SK-N-SH (cell line): Measurements from ENCODE around the gene MSH5. TPM values are rescaled to one million over a fixed set of nuclear protein-coding genes. Genes with fewer than 3 reads are reported as not detected.
"Not testable (repeated sequence)": the region's sequence is repeated elsewhere in the genome, so short reads cannot be mapped to it uniquely, and the experiment has no call there.

Experiments
- CTCF ChIA-PET: fragments of 300-600, 350-600 bp; formaldehyde crosslinking; extraction: SDS; loops from one replicate; lab custom pipeline; 2021; lab: Yijun Ruan, JAX
- POLR2A ChIA-PET: fragments of 350-600 bp; sonication (Branson Sonifier 250); formaldehyde crosslinking; extraction: SDS; loops from one replicate; lab custom pipeline; 2020; ENCODE audit warnings: antibody characterized with exemption, inconsistent platforms; lab: Yijun Ruan, JAX
- DNase-seq: peaks from one replicate; pipeline ENCODE4 v3.0.0; 2012
- H2AFZ ChIP-seq: fragments of 200-600 bp; sonication (generic); 2 replicates; pipeline ENCODE4 v1.8.1; 2016; ENCODE audit warnings: antibody characterized with exemption, mild to moderate bottlenecking, low read depth
- H3F3A ChIP-seq: fragments of 200-600 bp; sonication (generic); replicated peaks from 2 replicates; pipeline ENCODE3; 2016; ENCODE audit warnings: antibody characterized with exemption, mild to moderate bottlenecking; ENCODE audit not compliant: insufficient read depth
- H3K27ac ChIP-seq, 2 experiments: fragments of 200-500 bp in 1 of 2; fragments of 200-600 bp in 1 of 2; sonication (Bioruptor generic) in 1 of 2; sonication (generic), shearing (Covaris generic) in 1 of 2; 2 replicates each; pipeline versions ENCODE4 v1.5.1 to v1.6.1; 2014 to 2016; ENCODE audit warnings: low read depth in 2 of 2, inconsistent platforms in 1 of 2, low read length in 1 of 2, mild to moderate bottlenecking in 1 of 2, mixed read lengths in 1 of 2
- H3K27me3 ChIP-seq: fragments of 200-600 bp; sonication (generic), shearing (Covaris generic); 2 replicates; pipeline ENCODE4 v1.6.1; 2016; ENCODE audit warnings: mixed run types; ENCODE audit not compliant: insufficient read depth
- H3K36me3 ChIP-seq, 2 experiments: fragments of 200-500 bp in 1 of 2; fragments of 200-600 bp in 1 of 2; sonication (Bioruptor generic) in 1 of 2; sonication (generic) in 1 of 2; replicated peaks in 1 of 2; 2 replicates each; pipeline versions ENCODE3 to v1.5.1; 2014 to 2016; ENCODE audit warnings: low read length in 1 of 2, mild to moderate bottlenecking in 1 of 2; ENCODE audit not compliant: insufficient read depth in 2 of 2, control insufficient read depth in 1 of 2
- H3K4me1 ChIP-seq, 2 experiments: fragments of 200-500 bp in 1 of 2; fragments of 200-600 bp in 1 of 2; sonication (Bioruptor generic) in 1 of 2; sonication (generic), shearing (Covaris generic) in 1 of 2; 2 replicates each; pipeline versions ENCODE4 v1.5.1 to v1.6.1; 2014 to 2016; ENCODE audit warnings: low read depth in 1 of 2, low read length in 1 of 2, mixed run types in 1 of 2; ENCODE audit not compliant: insufficient read depth in 2 of 2, control insufficient read depth in 1 of 2
- H3K4me2 ChIP-seq: fragments of 200-600 bp; sonication (generic), shearing (Covaris generic); 2 replicates; pipeline ENCODE4 v1.6.1; 2017; ENCODE audit warnings: mixed run types
- H3K4me3 ChIP-seq, 2 experiments: fragments of 200-500 bp in 1 of 2; fragments of 200-600 bp in 1 of 2; sonication (Bioruptor generic) in 1 of 2; sonication (generic), shearing (Covaris generic) in 1 of 2; 2 replicates each; pipeline versions ENCODE4 v1.5.1 to v1.8.1; 2014 to 2016; ENCODE audit warnings: low read depth in 2 of 2, inconsistent platforms in 1 of 2, low read length in 1 of 2, mild to moderate bottlenecking in 1 of 2, mixed read lengths in 1 of 2, moderate library complexity in 1 of 2
- H3K79me2 ChIP-seq: fragments of 200-600 bp; sonication (generic); 2 replicates; pipeline ENCODE4 v1.8.1; 2017; ENCODE audit warnings: mild to moderate bottlenecking; ENCODE audit not compliant: insufficient read depth
- H3K9ac ChIP-seq: fragments of 200-600 bp; sonication (generic); 2 replicates; pipeline ENCODE4 v1.6.1; 2017; ENCODE audit warnings: mixed run types
- H3K9me2 ChIP-seq: fragments of 200-600 bp; sonication (generic); 2 replicates; pipeline ENCODE4 v1.6.1; 2017; ENCODE audit warnings: mixed run types
- H3K9me3 ChIP-seq: fragments of 200-600 bp; sonication (generic); 2 replicates; pipeline ENCODE4 v1.6.1; 2017; ENCODE audit warnings: mixed run types, mild to moderate bottlenecking, moderate library complexity
- H4K20me1 ChIP-seq: fragments of 200-600 bp; sonication (generic); 2 replicates; pipeline ENCODE4 v1.6.1; 2017; ENCODE audit warnings: mild to moderate bottlenecking, mixed run types; ENCODE audit not compliant: insufficient read depth
- CHD2 ChIP-seq: fragments of 150-350 bp; IDR thresholded peaks from 2 replicates; pipeline ENCODE4 v1.6.1; 2018; ENCODE audit warnings: low read length; ENCODE audit not compliant: partially characterized antibody
- ELF1 ChIP-seq: IDR thresholded peaks from 2 replicates; pipeline ENCODE4 v1.4.0; 2012
- EP300 ChIP-seq, 2 experiments: IDR thresholded peaks; 2 replicates each; pipeline versions ENCODE4 v1.4.0 to v1.6.1; 2012; ENCODE audit warnings: borderline replicate concordance in 1 of 2, low read depth in 1 of 2, low read length in 1 of 2
- FOSL2 ChIP-seq: IDR thresholded peaks from 2 replicates; pipeline ENCODE4 v1.4.0; 2012; ENCODE audit warnings: low read depth, mild to moderate bottlenecking, moderate library complexity, borderline replicate concordance
- FOXJ3 ChIP-seq: sonication (generic); formaldehyde crosslinking; IDR thresholded peaks from 2 replicates; pipeline ENCODE4 v1.5.1; 2020; ENCODE audit warnings: mild to moderate bottlenecking, missing genetic modification reagents
- GABPA ChIP-seq: IDR thresholded peaks from 2 replicates; pipeline ENCODE4 v1.4.0; 2012; ENCODE audit warnings: low read depth, mild to moderate bottlenecking
- GATA2 ChIP-seq: sonication (generic); formaldehyde crosslinking; IDR thresholded peaks from 2 replicates; pipeline ENCODE4 v1.5.0; 2020; ENCODE audit warnings: mild to moderate bottlenecking, missing genetic modification reagents
- IRF3 ChIP-seq: fragments of 150-350 bp; IDR thresholded peaks from 2 replicates; pipeline ENCODE4 v1.6.1; 2016; ENCODE audit warnings: mild to moderate bottlenecking, low read depth, low read length
- MAX ChIP-seq: IDR thresholded peaks from 2 replicates; pipeline ENCODE4 v1.4.0; 2012; ENCODE audit warnings: low read depth
- MXI1 ChIP-seq: IDR thresholded peaks from 2 replicates; pipeline ENCODE4 v1.6.1; 2012; ENCODE audit warnings: mild to moderate bottlenecking, low read depth, low read length, improper control_type of control experiment
- NFIC ChIP-seq: IDR thresholded peaks from 2 replicates; pipeline ENCODE4 v1.4.0; 2012; ENCODE audit warnings: borderline replicate concordance
- NRF1 ChIP-seq: IDR thresholded peaks from 2 replicates; pipeline ENCODE4 v1.6.1; 2012; ENCODE audit warnings: low read depth, mild to moderate bottlenecking, low read length
- PBX3 ChIP-seq: IDR thresholded peaks from 2 replicates; pipeline ENCODE4; 2012
- POLR2AphosphoS5 ChIP-seq: IDR thresholded peaks from 2 replicates; pipeline ENCODE4 v1.6.1; 2012; ENCODE audit warnings: low read depth, low read length
- RCOR1 ChIP-seq: fragments of 150-350 bp; IDR thresholded peaks from 2 replicates; pipeline ENCODE4 v1.6.1; 2017; ENCODE audit warnings: antibody characterized with exemption, low read length
- RXRA ChIP-seq: IDR thresholded peaks from 2 replicates; pipeline ENCODE4 v1.4.0; 2012; ENCODE audit warnings: low read depth, mild to moderate bottlenecking, borderline replicate concordance
- SIN3A ChIP-seq: IDR thresholded peaks from 2 replicates; pipeline ENCODE4 v1.6.1; 2012; ENCODE audit warnings: low read depth, mild to moderate bottlenecking, low read length, moderate library complexity, borderline replicate concordance
- SMC3 ChIP-seq: IDR thresholded peaks from 2 replicates; pipeline ENCODE4 v1.6.1; 2012; ENCODE audit warnings: low read depth, low read length, improper control_type of control experiment
- TAF1 ChIP-seq: IDR thresholded peaks from 2 replicates; pipeline ENCODE4 v1.6.1; 2012; ENCODE audit warnings: low read depth, mild to moderate bottlenecking, low read length, moderate library complexity, borderline replicate concordance
- YY1 ChIP-seq: IDR thresholded peaks from 2 replicates; pipeline ENCODE4 v1.4.0; 2012; ENCODE audit warnings: low read depth, mild to moderate bottlenecking
- WGBS: methylation state at CpG from one replicate; pipeline ENCODE4 v1.1.6; 2017; ENCODE audit warnings: low lambda C conversion rate; 5-methylcytosine and 5-hydroxymethylcytosine counted together
- polyA plus RNA-seq, 3 experiments: library from polyadenylated mRNA; depleted of rRNA; stranded (reverse); fragments of >200 nt; gene quantifications; 2 replicates each; pipeline ENCODE4 v1.2.3, GENCODE V29; 2012

The MSH5 gene
- polyA plus RNA-seq, 1 of the 3 experiments (the other 2 are of a cell fraction) = 16.0 TPM

GRCh38 chr6:31707701-31708100 is 32.1 kb upstream of the MSH5 start:
- Histone ChIP-seq H3K27me3 (no peaks in the 10 kb centered on the region), H3K4me1 (no peaks in the 10 kb centered on the region; a peak in 1 of 4 replicates), H3K9me2 (no peaks in the 10 kb centered on the region), H3K9ac (no peak overlapping the region), H3K9me3 (no peaks in the 10 kb centered on the region), H2AFZ (no peak overlapping the region), H3K79me2 (peaks cover 1% of the 10 kb centered on the region), H3K36me3 (no peaks in the 10 kb centered on the region), H4K20me1 (no peaks in the 10 kb centered on the region), H3K4me2 (no peak overlapping the region)
- 94% methylated on average over 7 of the region's 10 CpGs for WGBS
- POLR2A ChIA-PET = no interaction called here
- no peak for TF ChIP-seq CHD2
- TF ChIP-seq TAF1 = no peak
- no peak for TF ChIP-seq RXRA
- no peak for TF ChIP-seq IRF3
- no peak for TF ChIP-seq NRF1
- TF ChIP-seq PBX3 = no peak
- TF ChIP-seq MXI1 = no peak
- no peak for TF ChIP-seq NFIC
- TF ChIP-seq, all 33 proteins: peak for 0
- peaks cover 12% of the 10 kb centered on the region for H3F3A ChIP-seq
- CTCF ChIA-PET = interaction anchor here (1.5 kb wide), 1 partner anchor 22 kb away, joined by 5 read pairs; the partner anchor contains the start of gene DDAH2
- no peak overlapping the region for H3K4me3 ChIP-seq
- DNase-seq = no peak
- H3K27ac ChIP-seq = no peak overlapping the region

- H3K27me3 ChIP-seq = no peaks in the 10 kb centered on the region
- DNase-seq = no peak
- no peak overlapping the region for H3K4me2 ChIP-seq
- no peaks in the 10 kb centered on the region for H3K36me3 ChIP-seq
- no peaks in the 10 kb centered on the region for H4K20me1 ChIP-seq
- H3K9me3 ChIP-seq = no peaks in the 10 kb centered on the region
- H3K79me2 ChIP-seq = no peaks in the 10 kb centered on the region
- H2AFZ ChIP-seq = no peak overlapping the region
- H3K9me2 ChIP-seq = no peaks in the 10 kb centered on the region
- H3K27ac ChIP-seq = no peak overlapping the region
- no peaks in the 10 kb centered on the region; a peak in 1 of 4 replicates for H3K4me1 ChIP-seq
- 93% methylated on average over 3 of the region's 3 CpGs for WGBS
- H3K4me3 ChIP-seq = no peak overlapping the region
- no peak overlapping the region for H3K9ac ChIP-seq
- TF ChIP-seq SMC3 (no peak), RCOR1 (no peak), IRF3 (no peak), MAX (no peak), POLR2AphosphoS5 (no peak), GABPA (no peak), MXI1 (no peak), SIN3A (no peak), NRF1 (no peak), EP300 (IDR thresholded peaks at IDR 0.05; ENCODE audit: borderline replicate concordance in 1 of 2, low read depth in 1 of 2, low read length in 1 of 2) (no peak), YY1 (no peak), FOXJ3 (CRISPR knock-in tag) (no peak), GATA2 (CRISPR knock-in tag) (no peak), ELF1 (no peak), FOSL2 (no peak), NFIC (no peak)
- TF ChIP-seq, all 33 proteins: peak for 0
- H3F3A ChIP-seq = peaks cover 12% of the 10 kb centered on the region
- ChIA-PET POLR2A (no interaction called here), CTCF (interaction anchor here (1.5 kb wide), 1 partner anchor 21 kb away, joined by 5 read pairs; the partner anchor contains the start of gene DDAH2)
Observed at GRCh38 chr6:31708224-31708623, 31.6 kb upstream of the MSH5 start.

GRCh38 chr6:31709157-31709556 is 30.6 kb upstream of the MSH5 start:
- POLR2A ChIA-PET = interaction anchor here (0.6 kb wide), 1 partner anchor 1096 kb away, joined by 3 read pairs; no protein-coding TSS in a partner anchor
- CTCF ChIA-PET = interaction anchor here (1.5 kb wide), 1 partner anchor 21 kb away, joined by 5 read pairs; the partner anchor contains the start of gene DDAH2
- H4K20me1 ChIP-seq, H3K4me1 ChIP-seq, H3K9me3 ChIP-seq, H3K79me2 ChIP-seq, DNase-seq, H3K36me3 ChIP-seq, H3K4me2 ChIP-seq, H2AFZ ChIP-seq, H3K9ac ChIP-seq, H3K27me3 ChIP-seq, H3K9me2 ChIP-seq, H3K4me3 ChIP-seq, H3K27ac ChIP-seq: not testable (repeated sequence)
- peaks cover 12% of the 10 kb centered on the region for H3F3A ChIP-seq
- WGBS = 89% methylated on average over 11 of the region's 11 CpGs
